Fibroblast of pulmonary artery (primary cell): ENCODE measurements around the gene NAV3.

Experiments
- DNase-seq: peaks from one replicate; pipeline ENCODE4 v3.0.0-alpha.2; 2010; ENCODE audit warnings: low read depth
- H3K4me3 ChIP-seq: replicated peaks from 2 replicates; pipeline ENCODE4 v1.5.1; 2011; ENCODE audit warnings: low read depth, mild to moderate bottlenecking, control low read depth, low read length, moderate library complexity
- TF ChIP-seq, protein P1 (sequence below): IDR thresholded peaks from 2 replicates; pipeline ENCODE4 v1.5.1; 2011; ENCODE audit warnings: mild to moderate bottlenecking, control low read depth, low read length, inconsistent platforms; ENCODE audit errors: missing control alignments

Gene NAV3

DNA sequence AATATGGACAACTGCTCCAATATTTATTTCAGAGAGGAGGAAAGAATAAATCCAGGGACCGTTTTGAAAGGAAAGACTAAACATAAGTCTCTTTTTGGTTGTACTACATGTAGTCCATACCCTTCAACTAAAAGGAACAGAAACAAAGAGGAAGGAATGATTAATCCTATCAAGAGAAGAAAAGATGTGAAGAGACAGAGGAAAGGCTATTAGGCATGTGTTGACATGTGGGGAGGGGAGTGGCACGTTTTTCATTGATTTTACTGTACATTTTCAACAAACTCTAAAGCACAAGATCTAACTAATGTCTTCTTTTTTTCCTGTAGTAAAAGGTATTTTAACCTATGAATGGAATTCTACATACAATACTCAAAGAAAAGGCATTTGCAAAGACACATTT, 85.6 kb downstream of the NAV3 start:
- TF ChIP-seq, protein P1, sequence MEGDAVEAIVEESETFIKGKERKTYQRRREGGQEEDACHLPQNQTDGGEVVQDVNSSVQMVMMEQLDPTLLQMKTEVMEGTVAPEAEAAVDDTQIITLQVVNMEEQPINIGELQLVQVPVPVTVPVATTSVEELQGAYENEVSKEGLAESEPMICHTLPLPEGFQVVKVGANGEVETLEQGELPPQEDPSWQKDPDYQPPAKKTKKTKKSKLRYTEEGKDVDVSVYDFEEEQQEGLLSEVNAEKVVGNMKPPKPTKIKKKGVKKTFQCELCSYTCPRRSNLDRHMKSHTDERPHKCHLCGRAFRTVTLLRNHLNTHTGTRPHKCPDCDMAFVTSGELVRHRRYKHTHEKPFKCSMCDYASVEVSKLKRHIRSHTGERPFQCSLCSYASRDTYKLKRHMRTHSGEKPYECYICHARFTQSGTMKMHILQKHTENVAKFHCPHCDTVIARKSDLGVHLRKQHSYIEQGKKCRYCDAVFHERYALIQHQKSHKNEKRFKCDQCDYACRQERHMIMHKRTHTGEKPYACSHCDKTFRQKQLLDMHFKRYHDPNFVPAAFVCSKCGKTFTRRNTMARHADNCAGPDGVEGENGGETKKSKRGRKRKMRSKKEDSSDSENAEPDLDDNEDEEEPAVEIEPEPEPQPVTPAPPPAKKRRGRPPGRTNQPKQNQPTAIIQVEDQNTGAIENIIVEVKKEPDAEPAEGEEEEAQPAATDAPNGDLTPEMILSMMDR = no peak
- H3K4me3 ChIP-seq = no peak overlapping the region
- DNase-seq = no peak

DNA sequence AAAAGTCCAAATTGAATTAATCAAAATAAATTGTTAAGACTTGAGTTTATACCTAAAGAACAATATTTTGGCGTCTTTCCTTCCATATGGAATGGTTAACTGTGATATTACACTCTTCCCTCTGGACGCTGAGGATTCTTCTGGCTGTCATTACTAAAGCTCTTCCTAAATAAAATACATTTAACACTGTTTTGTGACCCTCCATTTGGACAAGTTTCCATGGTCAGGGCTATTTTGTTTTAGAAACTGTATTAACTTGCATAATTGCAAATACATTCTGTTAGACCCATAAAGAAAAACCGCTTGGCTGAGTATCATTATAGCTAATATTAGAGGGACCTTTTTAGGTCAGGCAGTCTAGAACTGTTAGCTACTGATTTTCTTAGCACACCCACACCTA, 87.4 kb downstream of the NAV3 start:
- no peak for DNase-seq
- no peak overlapping the region for H3K4me3 ChIP-seq
- TF ChIP-seq, protein P1 = no peak

DNA sequence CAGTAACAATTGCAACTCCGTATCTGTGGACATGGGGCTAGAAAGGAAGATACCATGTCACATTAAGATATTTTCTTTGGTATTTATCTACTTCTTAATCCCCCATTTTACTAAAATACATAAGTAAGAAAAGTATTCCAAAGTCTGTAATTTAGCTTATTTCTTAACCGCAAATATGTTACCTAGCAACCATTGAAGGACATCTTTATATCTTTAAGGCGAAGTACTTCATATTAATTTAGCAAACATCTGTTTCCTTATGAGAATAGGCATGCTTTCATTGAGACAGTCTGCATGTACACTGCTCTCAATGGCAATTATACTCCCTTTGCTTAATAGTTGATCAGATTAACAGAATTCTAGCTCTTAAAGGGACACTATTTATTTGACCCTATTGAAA, 88.8 kb downstream of the NAV3 start:
- TF ChIP-seq, protein P1 = no peak
- no peak overlapping the region for H3K4me3 ChIP-seq
- no peak for DNase-seq

DNA sequence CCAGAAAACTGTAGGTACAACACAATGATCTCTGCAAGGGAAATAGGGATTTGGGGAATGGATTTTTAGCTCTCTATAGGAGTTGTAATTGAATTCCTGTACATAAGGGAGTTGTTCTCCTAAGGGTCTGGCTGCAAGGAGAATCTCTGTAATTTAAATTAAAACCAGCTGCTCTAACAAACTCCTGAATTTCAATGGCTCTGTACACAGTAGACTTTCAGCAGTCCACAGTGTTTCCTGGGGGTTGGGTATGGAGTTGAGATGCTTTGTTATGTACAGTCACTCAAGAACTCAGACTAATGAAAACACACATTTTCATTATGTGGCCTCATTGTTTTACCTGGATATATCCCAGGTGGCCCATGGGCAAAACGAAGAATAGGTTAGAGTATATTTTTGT, 93.2 kb downstream of the NAV3 start:
- TF ChIP-seq, protein P1 = no peak
- H3K4me3 ChIP-seq = no peak overlapping the region
- DNase-seq = no peak

DNA sequence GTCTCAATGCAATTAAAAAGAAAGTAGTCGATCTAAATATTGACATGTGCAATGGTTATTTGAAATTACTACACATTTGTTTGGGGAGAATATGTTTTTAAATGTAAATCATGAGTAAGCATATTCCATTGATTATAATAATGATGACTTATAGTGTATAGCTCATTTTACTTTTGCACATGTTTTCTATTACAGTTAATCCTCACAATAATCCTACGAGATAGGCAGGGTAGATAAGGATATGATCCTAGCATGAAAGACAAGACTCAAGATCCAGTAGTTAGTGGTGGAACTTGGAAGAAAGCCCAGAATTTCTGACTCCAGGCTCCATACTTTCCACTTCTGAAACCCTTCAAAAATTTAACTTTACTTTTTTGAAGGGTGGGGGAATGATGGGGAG, 94.0 kb downstream of the NAV3 start:
- peak; percentile 35 for DNase-seq
- TF ChIP-seq, protein P1 = no peak
- H3K4me3 ChIP-seq = no peak overlapping the region

DNA sequence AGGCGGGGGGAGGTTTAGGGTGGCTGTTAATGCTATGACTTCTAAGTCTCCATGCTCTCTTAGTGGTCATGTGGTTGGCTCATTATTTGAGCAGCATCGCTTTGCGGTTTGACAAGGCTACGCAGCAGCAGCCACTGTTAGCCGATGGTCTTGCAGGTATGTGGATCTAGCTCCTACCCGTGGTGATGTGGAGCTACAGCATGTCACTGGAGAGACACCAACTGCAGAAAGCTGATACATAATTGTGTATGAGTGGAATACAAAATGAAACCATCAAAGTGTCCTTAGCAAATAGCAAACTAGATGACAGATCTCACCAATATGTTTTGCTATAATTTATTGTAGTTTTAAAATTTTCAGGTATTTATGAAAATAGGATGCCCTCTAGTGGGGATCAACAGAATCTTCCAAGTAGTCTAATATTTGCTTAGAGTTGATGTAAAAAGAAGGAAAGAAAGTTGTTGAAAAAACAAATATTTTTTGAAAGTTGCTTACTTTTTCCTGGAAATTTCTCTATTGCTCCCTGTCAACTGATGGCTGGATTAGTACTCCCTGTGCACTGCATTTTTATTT, 94.9 kb downstream of the NAV3 start:
- TF ChIP-seq, protein P1 = peak; percentile 100
- peak; percentile 97 for DNase-seq
- peak overlapping the region; percentile 25 for H3K4me3 ChIP-seq

DNA sequence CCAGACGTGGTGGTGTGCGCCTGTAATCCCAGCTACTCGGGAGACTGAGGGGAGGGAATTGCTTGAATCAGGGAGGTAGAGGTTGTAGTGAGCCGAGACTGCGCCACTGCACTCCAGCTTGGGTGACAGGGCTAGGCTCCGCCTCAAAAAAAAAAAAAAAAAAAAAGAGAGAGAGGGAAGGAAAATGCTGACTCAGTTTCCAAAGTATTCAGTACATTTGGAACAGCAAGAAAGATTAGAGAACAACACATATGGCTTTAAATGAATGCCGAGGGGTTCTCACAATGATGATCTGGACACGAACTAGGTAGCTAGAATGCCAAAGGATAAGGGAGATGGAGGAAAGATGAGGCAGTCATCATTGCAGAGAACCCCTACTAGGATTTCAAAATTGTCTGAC, 97.4 kb downstream of the NAV3 start:
- no peak for DNase-seq
- TF ChIP-seq, protein P1 = no peak
- H3K4me3 ChIP-seq = no peak overlapping the region
